B cell (primary cell): ENCODE results near the gene SKIDA1. TPM values are rescaled to one million over a fixed set of nuclear protein-coding genes. Genes with fewer than 3 reads are reported as not detected.

Experiments
- ATAC-seq: fragments of 200-7000 bp; cut with Tn5 transposase; one replicate; pipeline ENCODE4 v1.10.0; 2021; ENCODE audit warnings: low read depth, mild to moderate bottlenecking, moderate number of reproducible peaks, moderate library complexity
- CTCF ChIA-PET: fragments of 350-600 bp; sonication (Branson Sonifier 250); formaldehyde crosslinking; loops from one replicate; lab custom pipeline; 2021; ENCODE audit warnings: antibody characterized with exemption, inconsistent platforms; lab: Charles Lee
- POLR2A ChIA-PET: fragments of 350-600 bp; sonication (Branson Sonifier 250); formaldehyde crosslinking; loops from one replicate; lab custom pipeline; 2021; ENCODE audit warnings: antibody characterized with exemption; lab: Charles Lee
- DNase-seq: peaks from one replicate; pipeline ENCODE4 v3.0.0; 2013
- H2AFZ ChIP-seq: 2 replicates; pipeline ENCODE4 v1.6.1; 2012; ENCODE audit warnings: mild to moderate bottlenecking, low read depth, low read length; ENCODE audit not compliant: insufficient read depth, poor library complexity, severe bottlenecking
- H3K27ac ChIP-seq, 2 donors: 1 replicate in 1 of 2; 2 replicates in 1 of 2; pipeline ENCODE4 v1.5.1; 2012 to 2013; ENCODE audit warnings: low read length in 2 of 2, mild to moderate bottlenecking in 2 of 2, moderate library complexity in 1 of 2
- H3K27me3 ChIP-seq, 4 experiments: fragments of 200-600 bp in 1 of 4; sonication (generic) in 1 of 4; replicated peaks in 1 of 4; 1 replicate in 2 of 4; 2 replicates in 2 of 4; pipeline versions ENCODE4 v1.6.1 to v1.7.0; 2013 to 2016; ENCODE audit warnings: low read length in 3 of 4, mild to moderate bottlenecking in 2 of 4, mixed read lengths in 1 of 4, moderate library complexity in 1 of 4; ENCODE audit not compliant: insufficient read depth in 4 of 4, control insufficient read depth in 3 of 4; ENCODE audit errors: control extremely low read depth in 1 of 4
- H3K36me3 ChIP-seq, 2 experiments: replicated peaks in 1 of 2; 1 replicate in 1 of 2; 2 replicates in 1 of 2; pipeline versions ENCODE4 v1.6.1 to v1.7.1; 2013; ENCODE audit warnings: low read length in 1 of 2; ENCODE audit not compliant: insufficient read depth in 2 of 2, control insufficient read depth in 1 of 2; ENCODE audit errors: control extremely low read depth in 1 of 2, extremely low read depth in 1 of 2
- H3K4me1 ChIP-seq, 2 donors: fragments of 200-600 bp in 1 of 2; sonication (generic) in 1 of 2; 1 replicate in 1 of 2; 2 replicates in 1 of 2; pipeline versions ENCODE4 v1.5.1 to v1.6.1; 2013 to 2017; ENCODE audit warnings: low read length in 2 of 2; ENCODE audit not compliant: control insufficient read depth in 2 of 2, insufficient read depth in 2 of 2
- H3K4me2 ChIP-seq: replicated peaks from 2 replicates; pipeline ENCODE3; 2012; ENCODE audit warnings: mild to moderate bottlenecking, low read depth, low read length; ENCODE audit not compliant: poor library complexity, severe bottlenecking
- H3K4me3 ChIP-seq, 5 experiments: fragments of 200-600 bp in 1 of 5; sonication (generic) in 1 of 5; 1 replicate in 3 of 5; 2 replicates in 2 of 5; pipeline versions ENCODE4 v1.5.1 to v1.7.0; 2011 to 2016; ENCODE audit warnings: low read length in 4 of 5, mild to moderate bottlenecking in 4 of 5, low read depth in 2 of 5, control low read depth in 1 of 5, moderate library complexity in 1 of 5; ENCODE audit not compliant: insufficient read depth in 1 of 5; ENCODE audit errors: control extremely low read depth in 1 of 5, extremely low read depth in 1 of 5
- H3K79me2 ChIP-seq: fragments of 200-600 bp; sonication (generic); one replicate; pipeline ENCODE4 v1.6.0; 2016; ENCODE audit warnings: low read length; ENCODE audit not compliant: control insufficient read depth, insufficient read depth
- H3K9ac ChIP-seq: fragments of 200-600 bp; sonication (generic); 2 replicates; pipeline ENCODE4 v1.6.1; 2017; ENCODE audit warnings: mild to moderate bottlenecking, low read length, moderate library complexity
- H3K9me3 ChIP-seq, 3 donors: one replicate each; pipeline versions ENCODE4 v1.6.1 to v1.7.1; 2013; ENCODE audit warnings: low read length in 2 of 3; ENCODE audit not compliant: control insufficient read depth in 2 of 3, insufficient read depth in 1 of 3; ENCODE audit errors: control extremely low read depth in 1 of 3
- H4K20me1 ChIP-seq: 2 replicates; pipeline ENCODE4 v1.6.0; 2012; ENCODE audit warnings: mild to moderate bottlenecking, low read length; ENCODE audit not compliant: insufficient read depth, control insufficient read depth, poor library complexity, severe bottlenecking
- H3K27ac Mint-ChIP-seq: one replicate; pipeline ENCODE4 v1.8.0; 2021; ENCODE audit warnings: mixed read lengths
- H3K27me3 Mint-ChIP-seq: one replicate; pipeline ENCODE4 v1.8.0; 2021; ENCODE audit warnings: mixed read lengths
- H3K4me1 Mint-ChIP-seq: one replicate; pipeline ENCODE4 v1.8.0; 2021; ENCODE audit warnings: mixed read lengths
- H3K4me3 Mint-ChIP-seq: one replicate; pipeline ENCODE4 v1.8.0; 2021; ENCODE audit warnings: mixed read lengths
- H3K9me3 Mint-ChIP-seq: one replicate; pipeline ENCODE4 v1.8.0; 2022; ENCODE audit warnings: mixed read lengths; ENCODE audit not compliant: insufficient read depth
- EZH2 ChIP-seq: IDR thresholded peaks from 2 replicates; pipeline ENCODE4 v1.6.1; 2012; ENCODE audit warnings: borderline replicate concordance, low read depth, mild to moderate bottlenecking, moderate library complexity, low read length; ENCODE audit not compliant: insufficient read depth, poor library complexity, severe bottlenecking
- WGBS: methylation state at CpG from one replicate; pipeline ENCODE4 v1.1.5; 2013; ENCODE audit warnings: missing lambda C conversion rate; ENCODE audit not compliant: insufficient coverage; 5-methylcytosine and 5-hydroxymethylcytosine counted together
- intact Hi-C: fragments of 100-400 bp; cut with micrococcal nuclease; formaldehyde crosslinking; loops from one replicate; pipeline ENCODE4 v1.10.0; 2022
- polyA plus RNA-seq: library from polyadenylated mRNA; depleted of rRNA; stranded (reverse); fragments of >200 nt; gene quantifications from 2 replicates; pipeline ENCODE4 v1.2.3, GENCODE V29; 2012
- total RNA-seq, 2 donors: library from RNA; stranded (reverse); fragments of 120-200 nt in 1 of 2; gene quantifications; 1 replicate in 1 of 2; 2 replicates in 1 of 2; pipeline versions ENCODE4 v1.2.3 to v1.2.4, GENCODE V29; 2013 to 2022
- TF ChIP-seq, protein P1 (sequence below): fragments of 200-600 bp; IDR thresholded peaks from one replicate; pipeline ENCODE4 v1.8.0; 2022; ENCODE audit warnings: antibody characterized with exemption, mild to moderate bottlenecking

SKIDA1 gene
- total and polyA plus RNA-seq, 2 donors (not counting 1 experiment from before 2014, with no cell fraction given): 0.06 to 0.10 TPM

DNA sequence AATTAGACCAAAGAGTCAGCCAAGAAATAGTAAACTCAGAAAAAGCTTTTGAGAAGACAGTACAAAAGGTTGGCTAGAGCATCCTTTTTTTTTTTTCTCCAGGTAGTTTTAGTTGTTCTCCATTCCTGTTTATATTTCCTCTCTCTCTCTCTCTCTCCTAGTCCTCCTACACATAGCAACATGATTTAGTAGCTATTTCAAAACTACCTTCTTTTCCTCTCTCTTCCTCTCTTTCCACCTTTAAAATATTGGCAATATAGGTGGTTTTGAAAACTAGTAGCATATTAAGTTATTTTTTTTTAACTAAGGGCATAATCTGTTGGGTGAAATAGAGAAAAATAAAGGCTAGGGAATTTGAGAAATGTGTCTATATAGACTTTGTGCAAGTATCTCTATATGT lies 5.0 kb downstream of the SKIDA1 start:
- no peak overlapping the region for H3K27ac Mint-ChIP-seq
- POLR2A ChIA-PET: interaction anchor here (0.7 to 1.2 kb wide), 2 partner anchors 24 to 919 kb away, joined by 3 read pairs; no protein-coding TSS in a partner anchor
- peak overlapping the region; percentile 23 for H3K4me3 Mint-ChIP-seq
- Histone ChIP-seq H4K20me1 (peaks cover 12% of the 10 kb centered on the region), H3K4me2 (no peak overlapping the region), H3K79me2 (no peaks in the 10 kb centered on the region), H3K4me1 (peaks cover 48 to 60% of the 10 kb centered on the region in 2 donors), H3K9me3 (peaks cover 0 to 13% (median 0%) of the 10 kb centered on the region in 3 donors), H3K36me3 (no peaks in the 10 kb centered on the region), H3K9ac (no peak overlapping the region), H2AFZ (no peak overlapping the region), H3K4me3 (no peak overlapping the region), H3K27me3 (peaks cover 0 to 76% (median 73%) of the 10 kb centered on the region in 4 experiments), H3K27ac (no peak overlapping the region)
- CTCF ChIA-PET: interaction anchor here (0.6 to 3.1 kb wide), 5 partner anchors 13 to 140 kb away, joined by 3 to 14 read pairs (median 3); partner anchors contain the start of gene MLLT10
- H3K4me1 Mint-ChIP-seq: peaks cover 47% of the 10 kb centered on the region
- DNase-seq (no peak), ATAC-seq (no peak)
- intact Hi-C loops: no loop called here
- no peak for TF ChIP-seq EZH2
- TF ChIP-seq, protein P1, sequence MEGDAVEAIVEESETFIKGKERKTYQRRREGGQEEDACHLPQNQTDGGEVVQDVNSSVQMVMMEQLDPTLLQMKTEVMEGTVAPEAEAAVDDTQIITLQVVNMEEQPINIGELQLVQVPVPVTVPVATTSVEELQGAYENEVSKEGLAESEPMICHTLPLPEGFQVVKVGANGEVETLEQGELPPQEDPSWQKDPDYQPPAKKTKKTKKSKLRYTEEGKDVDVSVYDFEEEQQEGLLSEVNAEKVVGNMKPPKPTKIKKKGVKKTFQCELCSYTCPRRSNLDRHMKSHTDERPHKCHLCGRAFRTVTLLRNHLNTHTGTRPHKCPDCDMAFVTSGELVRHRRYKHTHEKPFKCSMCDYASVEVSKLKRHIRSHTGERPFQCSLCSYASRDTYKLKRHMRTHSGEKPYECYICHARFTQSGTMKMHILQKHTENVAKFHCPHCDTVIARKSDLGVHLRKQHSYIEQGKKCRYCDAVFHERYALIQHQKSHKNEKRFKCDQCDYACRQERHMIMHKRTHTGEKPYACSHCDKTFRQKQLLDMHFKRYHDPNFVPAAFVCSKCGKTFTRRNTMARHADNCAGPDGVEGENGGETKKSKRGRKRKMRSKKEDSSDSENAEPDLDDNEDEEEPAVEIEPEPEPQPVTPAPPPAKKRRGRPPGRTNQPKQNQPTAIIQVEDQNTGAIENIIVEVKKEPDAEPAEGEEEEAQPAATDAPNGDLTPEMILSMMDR: no peak
- no peaks in the 10 kb centered on the region for H3K9me3 Mint-ChIP-seq
- H3K27me3 Mint-ChIP-seq: peaks cover 74% of the 10 kb centered on the region

DNA sequence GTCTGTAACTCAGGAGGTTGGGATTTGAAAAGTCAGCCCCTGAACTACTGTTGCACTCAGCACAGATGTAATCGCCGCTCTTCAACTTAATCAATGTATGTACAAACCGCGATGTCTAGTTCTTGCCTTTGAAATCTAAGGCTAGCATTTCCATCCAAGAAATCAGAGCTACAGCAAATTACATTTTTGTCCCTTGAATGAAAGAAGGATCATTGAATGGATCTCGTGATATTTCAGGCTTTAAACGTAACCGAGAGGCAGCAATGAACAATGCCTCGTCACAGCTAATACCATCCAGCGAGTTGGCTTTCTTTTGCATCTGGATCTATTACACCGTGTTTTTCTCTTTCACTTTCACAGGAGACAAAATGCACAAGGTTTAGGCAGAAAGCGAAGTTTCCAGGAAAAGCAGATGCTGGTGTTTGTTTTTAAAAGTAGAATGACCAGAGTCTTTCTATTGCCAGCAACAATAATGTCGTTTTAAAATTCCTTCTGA lies 5.5 kb downstream of the SKIDA1 start:
- Histone ChIP-seq H3K27me3 (peaks cover 0 to 77% (median 75%) of the 10 kb centered on the region in 4 experiments), H3K36me3 (no peaks in the 10 kb centered on the region), H3K79me2 (no peaks in the 10 kb centered on the region), H3K9ac (peak overlapping the region; percentile 7), H2AFZ (no peak overlapping the region), H4K20me1 (peaks cover 12% of the 10 kb centered on the region), H3K4me3 (peak overlapping the region in 2 of 5 experiments; percentile 17 to 38), H3K4me1 (peaks cover 43 to 55% of the 10 kb centered on the region in 2 donors), H3K4me2 (peak overlapping the region; percentile 40), H3K9me3 (peaks cover 0 to 9% (median 0%) of the 10 kb centered on the region in 3 donors), H3K27ac (no peak overlapping the region)
- DNase-seq (peak; percentile 61), ATAC-seq (no peak)
- 10% methylated on average over 2 of the region's 12 CpGs for whole genome bisulfite sequencing
- Mint-ChIP-seq H3K27me3 (peaks cover 78% of the 10 kb centered on the region), H3K27ac (peak overlapping the region; percentile 78), H3K9me3 (no peaks in the 10 kb centered on the region), H3K4me1 (peaks cover 42% of the 10 kb centered on the region), H3K4me3 (peak overlapping the region; percentile 83)
- POLR2A ChIA-PET: interaction anchor here (0.7 to 1.2 kb wide), 2 partner anchors 23 to 920 kb away, joined by 3 read pairs; no protein-coding TSS in a partner anchor
- CTCF ChIA-PET: interaction anchor here (0.7 to 3.1 kb wide), 3 partner anchors 13 to 24 kb away, joined by 3 to 14 read pairs (median 4); partner anchors contain the start of gene MLLT10
- TF ChIP-seq EZH2: no peak
- intact Hi-C loops: no loop called here
